ENCODE data around the gene TAOK2.

TAOK2 gene

GRCh38 chr16:29984764-29985147 lies 11.1 kb downstream of the TAOK2 start:
- TF ChIP-seq, protein P1, sequence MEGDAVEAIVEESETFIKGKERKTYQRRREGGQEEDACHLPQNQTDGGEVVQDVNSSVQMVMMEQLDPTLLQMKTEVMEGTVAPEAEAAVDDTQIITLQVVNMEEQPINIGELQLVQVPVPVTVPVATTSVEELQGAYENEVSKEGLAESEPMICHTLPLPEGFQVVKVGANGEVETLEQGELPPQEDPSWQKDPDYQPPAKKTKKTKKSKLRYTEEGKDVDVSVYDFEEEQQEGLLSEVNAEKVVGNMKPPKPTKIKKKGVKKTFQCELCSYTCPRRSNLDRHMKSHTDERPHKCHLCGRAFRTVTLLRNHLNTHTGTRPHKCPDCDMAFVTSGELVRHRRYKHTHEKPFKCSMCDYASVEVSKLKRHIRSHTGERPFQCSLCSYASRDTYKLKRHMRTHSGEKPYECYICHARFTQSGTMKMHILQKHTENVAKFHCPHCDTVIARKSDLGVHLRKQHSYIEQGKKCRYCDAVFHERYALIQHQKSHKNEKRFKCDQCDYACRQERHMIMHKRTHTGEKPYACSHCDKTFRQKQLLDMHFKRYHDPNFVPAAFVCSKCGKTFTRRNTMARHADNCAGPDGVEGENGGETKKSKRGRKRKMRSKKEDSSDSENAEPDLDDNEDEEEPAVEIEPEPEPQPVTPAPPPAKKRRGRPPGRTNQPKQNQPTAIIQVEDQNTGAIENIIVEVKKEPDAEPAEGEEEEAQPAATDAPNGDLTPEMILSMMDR (conservative IDR thresholded peaks at IDR 0.05; ENCODE audit: low read depth, low read length): no peak
- no peak overlapping the region for H3K4me3 ChIP-seq (ENCODE audit: low read depth, low read length)
- no peak for DNase-seq (ENCODE audit: low read depth)

DNA sequence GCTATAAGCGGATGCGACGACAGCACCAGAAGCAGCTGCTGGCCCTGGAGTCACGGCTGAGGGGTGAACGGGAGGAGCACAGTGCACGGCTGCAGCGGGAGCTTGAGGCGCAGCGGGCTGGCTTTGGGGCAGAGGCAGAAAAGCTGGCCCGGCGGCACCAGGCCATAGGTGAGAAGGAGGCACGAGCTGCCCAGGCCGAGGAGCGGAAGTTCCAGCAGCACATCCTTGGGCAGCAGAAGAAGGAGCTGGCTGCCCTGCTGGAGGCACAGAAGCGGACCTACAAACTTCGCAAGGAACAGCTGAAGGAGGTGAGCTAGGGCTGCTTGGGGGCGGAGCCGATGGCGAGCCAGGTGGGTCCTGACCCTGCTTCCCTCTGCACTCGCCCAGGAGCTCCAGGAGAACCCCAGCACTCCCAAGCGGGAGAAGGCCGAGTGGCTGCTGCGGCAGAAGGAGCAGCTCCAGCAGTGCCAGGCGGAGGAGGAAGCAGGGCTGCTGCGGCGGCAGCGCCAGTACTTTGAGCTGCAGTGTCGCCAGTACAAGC lies 11.7 kb downstream of the TAOK2 start:
- H3K4me3 ChIP-seq (ENCODE audit: low read depth, low read length): no peak overlapping the region
- DNase-seq (ENCODE audit: low read depth): no peak
- TF ChIP-seq, protein P1 (conservative IDR thresholded peaks at IDR 0.05; ENCODE audit: low read depth, low read length): no peak

- TF ChIP-seq, protein P1 (conservative IDR thresholded peaks at IDR 0.05; ENCODE audit: low read depth, low read length): no peak
- H3K4me3 ChIP-seq (ENCODE audit: low read depth, low read length): no peak overlapping the region
- DNase-seq (ENCODE audit: low read depth): no peak
Observed at GRCh38 chr16:29986231-29986630, 12.6 kb downstream of the TAOK2 start.

- H3K4me3 ChIP-seq (ENCODE audit: low read depth, low read length): no peak overlapping the region
- no peak for DNase-seq (ENCODE audit: low read depth)
- TF ChIP-seq, protein P1 (conservative IDR thresholded peaks at IDR 0.05; ENCODE audit: low read depth, low read length): no peak
Observed at GRCh38 chr16:29986931-29987330, 13.3 kb downstream of the TAOK2 start.

- H3K4me3 ChIP-seq (ENCODE audit: low read depth, low read length): no peak overlapping the region
- TF ChIP-seq, protein P1 (conservative IDR thresholded peaks at IDR 0.05; ENCODE audit: low read depth, low read length): no peak
- DNase-seq (ENCODE audit: low read depth): no peak
Observed at GRCh38 chr16:29987371-29988085, 13.9 kb downstream of the TAOK2 start.

- DNase-seq (ENCODE audit: low read depth): no peak
- H3K4me3 ChIP-seq (ENCODE audit: low read depth, low read length): no peak overlapping the region
- TF ChIP-seq, protein P1 (conservative IDR thresholded peaks at IDR 0.05; ENCODE audit: low read depth, low read length): no peak
Observed at GRCh38 chr16:29988346-29989075, 14.8 kb downstream of the TAOK2 start.
